GM12874 (cell line): ENCODE data around the gene ZEB1.
A peak's percentile ranks its signal among the peaks of the same experiment; 100 is the strongest.

Source experiments
- TF ChIP-seq, protein P1 (sequence below): IDR thresholded peaks from 2 replicates; pipeline ENCODE4 v1.5.1; 2011; ENCODE audit warnings: low read depth, mild to moderate bottlenecking, control low read depth, low read length, moderate library complexity; ENCODE audit not compliant: insufficient read depth

ZEB1 gene

DNA sequence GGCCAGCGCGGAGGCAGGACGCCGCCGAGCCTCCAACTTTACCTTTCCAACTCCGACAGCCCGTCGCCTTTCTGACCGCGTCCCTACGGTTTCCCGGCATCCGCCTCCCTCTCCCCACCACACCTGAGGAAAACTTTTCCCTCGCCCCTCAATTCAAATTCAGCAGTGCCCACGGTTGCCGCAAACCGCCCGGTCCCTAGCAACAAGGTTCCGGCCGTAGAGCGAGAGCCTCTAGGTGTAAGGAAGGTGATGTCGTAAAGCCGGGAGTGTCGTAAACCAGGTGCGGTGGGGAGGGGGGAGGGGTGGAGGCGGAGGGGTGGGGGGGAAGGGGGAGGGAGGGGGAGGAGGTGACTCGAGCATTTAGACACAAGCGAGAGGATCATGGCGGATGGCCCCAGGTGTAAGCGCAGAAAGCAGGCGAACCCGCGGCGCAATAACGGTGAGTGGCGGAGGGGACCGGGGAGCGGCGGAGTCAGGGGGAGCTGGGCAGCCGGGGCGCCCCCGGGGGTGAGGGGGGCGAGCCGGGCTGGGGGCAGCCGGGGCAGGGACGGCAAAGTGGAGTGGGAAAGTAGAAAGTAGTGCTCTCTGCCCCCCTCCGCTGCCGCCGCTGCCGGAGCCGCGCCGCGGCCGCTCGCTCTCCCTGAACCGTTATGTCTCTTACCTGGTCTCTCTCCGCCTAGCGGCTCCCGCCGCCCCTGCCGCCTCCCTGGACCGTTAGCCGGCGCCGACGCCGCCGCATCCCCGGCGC, at the start of gene ZEB1:
Gene ZEB1 (plus strand): TSS at position 363 of the 748 bp plus-strand sequence. CDS start 19 bp downstream, at position 382.
- TF ChIP-seq, protein P1, sequence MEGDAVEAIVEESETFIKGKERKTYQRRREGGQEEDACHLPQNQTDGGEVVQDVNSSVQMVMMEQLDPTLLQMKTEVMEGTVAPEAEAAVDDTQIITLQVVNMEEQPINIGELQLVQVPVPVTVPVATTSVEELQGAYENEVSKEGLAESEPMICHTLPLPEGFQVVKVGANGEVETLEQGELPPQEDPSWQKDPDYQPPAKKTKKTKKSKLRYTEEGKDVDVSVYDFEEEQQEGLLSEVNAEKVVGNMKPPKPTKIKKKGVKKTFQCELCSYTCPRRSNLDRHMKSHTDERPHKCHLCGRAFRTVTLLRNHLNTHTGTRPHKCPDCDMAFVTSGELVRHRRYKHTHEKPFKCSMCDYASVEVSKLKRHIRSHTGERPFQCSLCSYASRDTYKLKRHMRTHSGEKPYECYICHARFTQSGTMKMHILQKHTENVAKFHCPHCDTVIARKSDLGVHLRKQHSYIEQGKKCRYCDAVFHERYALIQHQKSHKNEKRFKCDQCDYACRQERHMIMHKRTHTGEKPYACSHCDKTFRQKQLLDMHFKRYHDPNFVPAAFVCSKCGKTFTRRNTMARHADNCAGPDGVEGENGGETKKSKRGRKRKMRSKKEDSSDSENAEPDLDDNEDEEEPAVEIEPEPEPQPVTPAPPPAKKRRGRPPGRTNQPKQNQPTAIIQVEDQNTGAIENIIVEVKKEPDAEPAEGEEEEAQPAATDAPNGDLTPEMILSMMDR, result peak; percentile 52

DNA sequence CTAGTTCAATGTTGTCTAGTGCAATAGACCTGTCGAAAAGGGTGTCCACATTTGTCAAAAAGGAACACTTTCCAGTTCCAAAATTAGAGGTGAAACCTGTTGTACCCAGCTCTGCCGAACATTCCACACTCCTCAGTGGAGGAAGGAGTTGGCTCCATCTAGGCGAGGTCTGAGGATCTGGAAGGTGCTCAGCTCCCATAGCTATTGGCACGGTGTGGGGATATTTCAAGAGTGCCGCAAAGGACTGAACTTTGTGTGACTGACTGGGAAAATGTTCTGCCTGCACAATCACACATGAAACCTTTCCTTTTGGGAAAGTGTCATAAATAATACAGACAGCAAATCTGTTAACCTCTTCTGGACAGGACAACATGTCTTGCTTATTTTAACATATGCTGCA, 48.1 kb upstream of the ZEB1 start:
- TF ChIP-seq, protein P1, result no peak

DNA sequence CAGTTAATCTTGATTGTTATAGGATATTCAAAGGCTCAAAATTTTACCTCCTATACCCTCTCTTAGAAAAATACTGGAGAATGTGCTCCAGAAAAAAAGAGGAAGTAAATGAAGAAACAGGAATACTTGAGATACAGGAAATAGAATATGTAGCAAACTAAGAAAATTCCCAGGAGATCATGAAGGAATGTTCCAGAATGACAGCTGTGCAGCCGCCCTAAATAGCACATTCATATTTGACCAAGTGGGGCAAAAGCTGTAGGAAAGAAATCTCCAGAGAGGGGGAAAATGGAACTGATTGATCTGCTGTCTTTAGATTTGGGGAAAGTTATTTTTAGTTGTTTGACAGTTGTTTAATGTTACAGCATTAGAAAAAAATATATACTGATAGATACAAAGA, 46.2 kb upstream of the ZEB1 start:
- TF ChIP-seq, protein P1, result no peak

DNA sequence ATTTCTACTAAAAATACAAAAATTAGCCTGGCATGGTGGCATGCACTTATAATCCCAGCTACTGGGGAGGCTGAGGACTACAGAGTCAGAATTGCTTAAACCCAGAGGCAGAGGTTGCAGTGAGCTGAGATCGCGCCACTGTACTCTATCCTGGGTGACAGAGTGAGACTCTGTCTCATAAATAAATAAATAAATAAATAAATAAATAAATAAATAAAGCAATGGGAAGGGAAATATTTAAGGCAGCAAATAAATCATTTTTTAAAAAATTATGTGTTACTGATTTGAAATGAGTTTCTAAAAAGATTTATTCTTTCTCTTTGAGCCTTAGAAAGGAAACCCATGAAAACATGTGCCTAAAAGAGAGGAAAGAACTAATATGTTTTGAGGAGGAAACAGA, 45.2 kb upstream of the ZEB1 start:
- TF ChIP-seq, protein P1, result no peak

DNA sequence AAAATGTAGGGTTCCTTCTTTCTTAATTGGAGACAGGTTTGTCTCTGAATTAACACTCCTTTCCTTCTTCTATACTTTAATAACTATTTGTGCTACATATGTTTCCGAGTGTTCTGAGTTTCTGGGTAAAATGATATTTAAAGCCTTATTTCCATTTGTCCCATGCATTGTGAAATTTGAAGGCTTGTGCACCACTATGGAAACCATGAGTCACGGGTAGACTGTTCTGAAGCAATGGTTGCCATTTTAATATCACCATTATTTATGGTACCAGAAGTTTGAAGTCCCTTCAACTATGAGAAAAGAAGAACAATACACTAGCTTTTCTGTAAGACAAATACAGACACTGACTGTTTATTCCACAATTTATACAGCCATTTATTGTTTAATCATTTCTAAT, 44.7 kb upstream of the ZEB1 start:
- TF ChIP-seq, protein P1, result no peak

DNA sequence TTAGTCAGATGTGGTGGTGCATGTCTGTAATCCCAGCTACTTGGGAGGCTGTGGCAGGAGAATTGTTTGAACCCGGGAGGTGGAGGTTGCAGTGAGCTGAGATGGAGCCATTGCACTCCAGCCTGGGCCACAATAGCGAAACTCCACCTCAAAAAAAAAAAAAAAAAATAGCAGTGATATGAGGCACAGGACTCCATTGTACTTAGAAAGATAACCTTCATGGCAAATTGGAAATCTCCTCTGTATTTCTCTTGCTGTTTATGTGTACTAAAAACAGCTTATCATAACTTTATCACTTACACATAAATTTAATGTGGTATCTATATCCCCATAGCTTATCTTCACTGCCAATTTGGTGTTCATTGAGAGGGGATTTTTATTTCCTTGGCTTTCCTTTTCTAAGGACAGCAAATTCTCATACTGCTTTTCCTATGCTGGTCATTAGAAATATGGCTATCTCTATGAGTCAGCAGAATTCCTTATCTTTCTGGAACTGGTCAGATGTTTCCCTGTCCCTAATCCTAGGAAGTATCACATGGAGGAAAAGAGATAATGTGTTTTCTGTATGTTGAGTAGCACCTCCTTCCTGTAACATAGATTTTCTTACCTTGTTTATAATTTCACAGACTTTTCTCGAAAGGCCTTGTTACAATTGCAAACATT, 40.6 kb upstream of the ZEB1 start:
- TF ChIP-seq, protein P1, result no peak

DNA sequence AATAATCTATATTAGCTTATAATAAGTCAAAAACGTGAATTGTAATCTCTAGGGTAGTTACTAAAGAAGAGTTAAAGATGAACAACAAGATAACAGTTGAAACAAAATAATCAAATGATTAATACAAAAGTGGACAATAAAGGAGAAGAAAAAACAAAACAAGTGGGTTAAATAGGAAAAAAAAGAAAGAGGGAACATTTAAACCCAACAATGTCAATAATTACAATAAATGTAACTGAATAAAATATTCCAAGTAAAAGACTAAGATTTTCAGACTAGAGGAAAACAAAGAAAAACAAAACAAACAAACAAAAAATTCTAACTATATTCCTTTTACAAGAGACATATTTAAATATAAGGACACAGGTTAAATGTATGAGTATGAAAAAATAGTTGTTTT, 38.0 kb upstream of the ZEB1 start:
- TF ChIP-seq, protein P1, result no peak
